IPS-18c (cell line): ENCODE results near the gene WBP11.

Experiments
- H3K4me3 ChIP-seq: 2 replicates; pipeline ENCODE4 v1.7.0; 2013; ENCODE audit warnings: low read depth, mild to moderate bottlenecking, low read length, moderate library complexity; ENCODE audit not compliant: insufficient read depth
- H3K9me3 ChIP-seq: one replicate; pipeline ENCODE4 v1.6.1; 2013; ENCODE audit warnings: mild to moderate bottlenecking, low read length, moderate library complexity; ENCODE audit not compliant: control insufficient read depth, insufficient read depth

Gene WBP11

DNA sequence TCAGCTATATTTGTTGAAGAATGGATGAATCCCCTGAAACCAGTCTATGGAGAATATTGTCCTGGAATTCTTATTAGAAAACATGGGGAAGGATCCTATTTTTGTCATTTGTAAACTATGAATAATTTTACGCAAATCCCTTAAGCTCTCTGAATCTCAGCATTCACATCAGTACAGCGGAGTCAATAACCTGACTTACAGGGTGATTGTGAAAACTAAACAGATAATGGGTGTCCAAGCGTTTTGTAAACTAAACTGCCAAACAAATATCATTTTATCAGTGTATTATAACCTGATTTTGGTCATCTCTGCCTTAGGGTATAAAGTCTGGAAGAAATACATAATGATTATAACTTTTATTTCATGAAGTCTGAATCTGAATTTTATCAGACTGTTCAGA is 30.1 kb upstream of the WBP11 start:
- Histone ChIP-seq H3K4me3 (no peak overlapping the region), H3K9me3 (no peaks in the 10 kb centered on the region)

DNA sequence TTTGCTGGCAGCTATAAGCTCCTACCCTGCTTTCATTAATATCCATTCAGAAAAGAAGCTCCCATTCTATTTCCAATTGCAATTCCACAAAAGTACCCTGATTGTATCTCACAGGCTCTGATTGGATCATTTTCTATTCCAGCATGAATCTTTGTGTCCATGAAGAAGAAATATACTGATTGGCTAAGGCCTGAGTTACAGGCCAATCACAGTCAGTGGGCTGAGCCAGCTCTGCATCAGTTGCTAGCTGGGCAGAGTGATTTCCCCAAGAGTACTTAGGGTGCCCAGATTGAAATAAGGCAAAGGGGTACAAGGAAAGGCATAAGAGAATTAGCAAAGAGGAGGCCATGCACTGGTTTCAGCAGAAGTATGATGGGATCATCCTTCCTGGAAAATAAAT is 25.6 kb upstream of the WBP11 start:
- H3K4me3 ChIP-seq, result no peak overlapping the region
- H3K9me3 ChIP-seq, result no peaks in the 10 kb centered on the region

DNA sequence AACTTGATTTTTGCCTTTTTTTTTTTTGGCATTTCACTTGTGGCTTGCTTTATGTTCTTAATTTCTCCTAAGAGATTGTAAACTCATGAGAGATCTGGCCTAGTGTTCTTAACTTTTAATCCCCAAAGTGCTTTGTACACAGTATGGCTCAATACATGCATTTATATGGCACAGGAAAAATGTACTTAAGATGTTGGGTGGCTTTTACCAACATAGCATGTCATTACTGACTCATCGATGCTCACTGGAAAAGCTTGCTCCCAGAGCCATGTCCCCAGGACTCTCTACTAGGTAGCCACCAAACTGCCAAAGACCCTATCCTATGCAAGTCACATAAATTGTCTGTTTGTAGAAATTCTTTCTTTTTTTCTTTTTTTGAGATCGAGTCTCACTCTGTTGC is 23.8 kb upstream of the WBP11 start:
- Histone ChIP-seq H3K4me3 (no peak overlapping the region), H3K9me3 (no peaks in the 10 kb centered on the region)

DNA sequence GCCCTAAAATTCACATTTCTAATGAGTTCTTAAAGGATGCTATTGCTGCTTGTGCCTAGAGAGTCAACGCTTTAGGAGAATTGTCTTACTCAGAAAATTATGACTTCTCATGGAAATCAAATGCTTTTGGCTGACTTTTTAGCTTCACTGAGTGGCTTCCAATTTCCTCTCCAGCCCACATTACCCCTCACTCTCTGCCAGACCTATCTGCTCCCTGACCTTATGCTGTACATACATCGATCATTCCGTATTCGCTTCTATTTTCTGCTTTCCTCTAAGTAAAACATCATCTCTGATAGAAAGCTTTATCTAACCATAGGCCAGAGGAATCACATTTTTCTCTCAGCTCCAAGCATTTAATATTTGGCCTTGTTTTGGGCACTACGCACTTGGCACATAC is 23.2 kb upstream of the WBP11 start:
- Histone ChIP-seq H3K9me3 (no peaks in the 10 kb centered on the region), H3K4me3 (no peak overlapping the region)

DNA sequence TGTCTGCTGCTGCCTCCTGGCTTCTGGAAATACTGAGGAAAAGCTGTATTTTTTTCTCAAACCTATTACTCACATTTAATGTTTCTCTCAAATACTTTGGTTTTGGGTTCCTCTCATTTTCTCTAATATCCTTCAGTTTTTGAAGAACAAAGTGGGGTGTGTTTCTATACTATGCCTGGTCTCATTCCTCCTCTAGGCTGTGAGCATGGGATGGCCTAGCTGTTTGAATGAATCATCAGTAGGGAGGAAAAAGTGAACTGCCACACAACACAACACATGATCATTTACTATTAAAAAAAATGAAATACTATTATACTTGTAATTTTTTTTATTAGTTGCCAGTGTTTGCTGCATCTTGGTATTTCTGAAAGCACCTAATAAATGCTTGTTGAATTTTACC is 22.0 kb upstream of the WBP11 start:
- H3K4me3 ChIP-seq, result no peak overlapping the region
- H3K9me3 ChIP-seq, result no peaks in the 10 kb centered on the region

DNA sequence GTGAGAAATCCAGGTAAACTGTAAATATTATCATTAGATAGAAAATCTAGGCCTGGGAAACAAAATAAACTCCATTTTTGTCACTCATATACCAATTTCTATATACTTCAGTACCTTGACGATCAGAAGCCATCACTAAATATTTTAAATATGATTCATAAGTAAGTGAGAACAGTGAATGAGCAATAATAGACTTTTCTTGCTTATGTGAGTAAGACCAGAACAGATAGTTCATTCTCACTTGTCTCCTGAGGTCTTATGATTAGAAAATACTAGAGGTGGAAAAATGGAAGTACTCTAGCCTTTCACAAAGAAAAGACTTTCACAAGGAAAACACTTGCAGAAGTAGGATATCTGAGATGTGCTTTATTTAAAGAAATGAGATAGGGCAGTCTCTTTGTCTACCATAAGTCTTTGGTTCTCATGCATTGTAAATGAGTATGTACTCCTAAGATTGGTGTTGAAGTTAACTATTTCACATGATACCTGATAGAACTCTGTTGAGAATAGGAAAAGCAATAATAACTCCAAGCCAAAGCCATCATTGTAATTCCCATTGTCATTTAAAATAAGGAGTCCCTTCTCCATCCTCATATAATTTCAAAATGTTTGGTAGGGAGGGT is 20.8 kb upstream of the WBP11 start:
- H3K4me3 ChIP-seq, result no peak overlapping the region
- no peaks in the 10 kb centered on the region for H3K9me3 ChIP-seq

DNA sequence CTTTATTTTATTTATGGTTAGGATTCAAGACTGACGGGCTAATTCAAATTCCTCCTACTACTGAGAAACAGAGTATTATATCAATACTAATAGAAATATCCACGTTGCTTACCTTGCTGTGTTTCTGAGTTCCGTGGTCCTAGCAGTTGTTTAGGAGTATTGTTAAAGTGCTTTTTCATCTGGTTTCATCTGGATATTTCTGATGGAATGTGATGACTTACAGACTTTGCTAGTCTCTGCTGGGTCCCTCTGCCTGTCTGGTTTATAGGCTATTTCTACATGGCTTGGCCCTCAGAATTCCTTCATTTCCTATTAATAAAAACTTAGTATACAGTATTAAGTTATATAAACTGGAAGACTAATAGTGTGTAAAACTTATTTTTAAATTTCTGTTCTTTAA is 10.7 kb upstream of the WBP11 start, which contains the start of gene SMCO3:
Gene SMCO3, minus strand, starts transcription at position 169 of the 400 bp plus-strand sequence. CDS start 7,502 bp downstream, outside the sequence.
- no peak within 1 kb of the TSS for H3K4me3 ChIP-seq
- H3K9me3 ChIP-seq, result no peaks in the 10 kb centered on the region

DNA sequence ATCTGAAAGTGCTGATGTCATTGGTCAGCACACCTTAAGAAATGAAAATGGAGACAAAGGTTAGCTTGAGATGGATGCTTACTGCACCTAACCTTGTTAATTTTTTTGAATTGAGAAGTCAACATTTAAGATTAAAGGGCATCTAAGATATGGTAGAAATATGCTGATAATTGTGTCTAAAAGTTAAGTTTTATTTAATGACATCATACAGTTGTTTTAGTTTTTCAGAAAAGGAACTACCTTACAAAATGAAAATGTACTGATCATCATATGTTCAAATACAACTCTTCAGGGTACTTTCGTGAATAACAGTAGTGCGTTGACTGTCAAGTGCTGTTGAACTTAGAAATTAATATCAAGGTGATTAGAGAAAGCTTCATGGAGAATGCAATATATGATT is 8.2 kb upstream of the WBP11 start:
- Histone ChIP-seq H3K4me3 (no peak overlapping the region), H3K9me3 (no peaks in the 10 kb centered on the region)

DNA sequence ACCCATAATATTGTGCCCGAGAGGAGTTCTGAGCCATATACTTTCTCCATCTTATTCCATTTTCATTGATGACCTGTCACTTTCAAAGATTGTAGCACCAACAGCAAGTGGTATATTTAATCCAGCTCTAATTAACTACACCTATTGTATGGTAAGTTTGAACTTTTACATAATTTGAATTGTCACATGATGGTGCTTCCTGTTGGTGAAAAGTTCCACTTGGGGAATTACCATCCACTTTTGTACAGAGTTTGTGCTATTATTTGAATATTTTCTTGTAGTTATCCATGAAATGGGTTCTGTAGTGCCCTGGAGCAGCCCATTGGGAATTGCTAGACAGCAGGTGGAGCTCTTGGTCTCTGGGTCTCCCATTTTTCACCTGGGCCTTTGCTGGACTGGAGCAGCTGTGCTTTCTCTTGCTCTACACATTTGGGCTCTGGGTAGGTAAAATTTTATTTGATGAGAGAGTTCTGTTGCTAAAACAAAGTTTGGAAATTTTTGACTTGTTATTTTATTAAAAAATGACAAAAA is 7.7 kb upstream of the WBP11 start:
- Histone ChIP-seq H3K4me3 (no peak overlapping the region), H3K9me3 (no peaks in the 10 kb centered on the region)

DNA sequence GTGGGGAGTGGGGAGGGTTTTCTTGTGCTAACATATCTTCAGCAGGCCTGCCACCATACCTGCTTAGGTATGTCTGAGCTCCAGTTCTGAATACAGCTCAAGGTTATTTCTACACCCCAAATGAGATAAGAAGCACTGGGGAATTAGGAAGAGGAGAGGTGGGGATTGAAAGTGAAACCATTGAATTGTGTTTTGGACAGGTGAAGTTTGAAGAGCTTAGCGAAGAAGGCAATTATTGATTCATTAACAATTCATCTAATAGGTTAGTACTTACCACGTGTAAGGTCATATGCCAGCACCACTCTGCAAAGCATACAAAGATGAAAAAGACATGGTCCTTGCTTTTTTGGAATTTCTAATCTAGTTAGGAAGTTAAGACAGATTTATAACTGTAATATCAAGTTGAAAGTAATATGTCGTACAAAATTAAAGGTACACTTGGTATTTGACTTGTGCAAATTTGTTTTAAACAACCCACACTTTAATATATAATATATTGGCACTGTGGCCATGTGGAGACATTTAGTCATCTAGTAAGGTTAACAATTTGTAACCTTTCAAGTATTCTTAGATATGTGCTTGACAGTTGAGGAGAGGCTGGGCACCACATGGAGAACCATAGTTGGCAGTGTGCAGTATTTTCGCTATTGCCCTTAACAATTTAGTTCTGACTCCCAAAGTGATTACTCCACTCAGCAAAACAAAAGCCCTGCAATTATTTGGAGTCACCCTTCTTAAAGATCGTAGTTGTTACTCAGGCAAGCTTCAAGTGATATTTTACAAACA is 7.1 kb upstream of the WBP11 start:
- no peak overlapping the region for H3K4me3 ChIP-seq
- no peaks in the 10 kb centered on the region for H3K9me3 ChIP-seq

DNA sequence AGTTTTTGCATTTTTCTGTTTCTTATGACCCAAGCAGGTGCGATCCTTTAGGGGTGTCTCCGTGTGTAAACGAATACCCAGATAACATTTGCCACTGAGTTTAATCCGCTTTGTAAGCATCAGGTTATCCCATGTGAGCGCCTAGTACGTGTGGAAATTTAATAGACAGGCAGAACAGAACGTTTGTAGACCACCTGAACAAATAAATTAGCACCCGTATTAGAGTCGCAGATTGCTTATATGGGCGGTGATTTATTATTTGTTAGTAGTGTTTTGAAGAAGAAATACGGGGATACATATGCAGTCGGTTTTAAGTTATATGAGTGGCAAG is 517 bp upstream of the WBP11 start:
- peak overlapping the region; percentile 52 for H3K4me3 ChIP-seq
- no peaks in the 10 kb centered on the region for H3K9me3 ChIP-seq

DNA sequence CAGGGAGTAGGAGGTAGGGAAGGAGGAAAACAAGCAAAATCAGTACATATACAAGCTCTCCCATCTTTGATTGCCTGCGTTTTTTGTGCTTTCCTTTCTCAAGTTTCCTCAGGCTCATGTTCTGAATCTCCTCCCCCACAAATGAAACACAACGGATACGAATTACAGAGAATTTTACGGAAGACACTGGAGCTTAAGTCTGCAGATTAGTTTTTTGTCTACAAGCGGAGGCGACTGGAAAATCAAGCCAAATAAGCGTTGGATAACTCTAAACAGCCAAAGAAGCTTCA is 612 bp downstream of the WBP11 start:
- Histone ChIP-seq H3K9me3 (no peaks in the 10 kb centered on the region), H3K4me3 (peak overlapping the region; percentile 75)

DNA sequence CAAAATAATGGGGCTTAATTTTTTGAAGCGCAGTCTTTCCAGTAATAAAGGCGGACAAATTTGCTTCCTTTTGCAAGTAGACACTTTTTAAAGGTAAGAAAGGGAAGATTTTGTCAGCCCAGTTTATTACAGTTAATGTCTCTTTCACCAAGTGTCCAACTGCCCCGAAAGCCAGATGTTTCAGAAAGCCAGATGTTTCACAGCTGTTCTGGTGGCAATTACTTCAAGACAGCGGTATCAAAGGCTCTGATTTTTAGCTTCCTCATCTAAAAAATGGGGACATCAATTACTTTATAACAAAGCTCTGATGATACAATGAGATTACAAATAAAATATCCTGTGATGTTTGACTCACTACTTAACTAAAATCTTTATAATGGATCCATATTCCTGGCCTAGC is 1.0 kb downstream of the WBP11 start:
- Histone ChIP-seq H3K9me3 (no peaks in the 10 kb centered on the region), H3K4me3 (peak overlapping the region; percentile 75)

DNA sequence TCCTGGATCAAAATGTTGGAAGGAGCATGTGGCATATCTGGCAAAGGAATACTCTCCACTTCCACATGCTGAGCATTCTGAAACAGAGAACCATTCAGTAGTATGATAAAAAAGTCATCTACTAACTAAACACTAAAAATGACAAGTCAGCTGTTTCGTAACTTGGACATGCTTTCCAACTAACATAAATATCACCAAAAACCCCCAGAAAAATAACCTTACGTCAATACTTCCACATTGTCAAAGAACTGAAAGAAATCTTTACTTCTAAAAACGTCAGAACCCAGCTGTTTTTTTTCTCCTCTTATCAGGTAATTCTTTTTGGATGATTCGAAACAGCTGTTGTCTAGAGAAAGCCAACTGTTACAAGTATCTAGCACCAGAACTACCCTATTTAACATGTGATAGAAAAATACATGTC is 8.2 kb downstream of the WBP11 start:
- no peak overlapping the region for H3K4me3 ChIP-seq
- H3K9me3 ChIP-seq, result no peaks in the 10 kb centered on the region

DNA sequence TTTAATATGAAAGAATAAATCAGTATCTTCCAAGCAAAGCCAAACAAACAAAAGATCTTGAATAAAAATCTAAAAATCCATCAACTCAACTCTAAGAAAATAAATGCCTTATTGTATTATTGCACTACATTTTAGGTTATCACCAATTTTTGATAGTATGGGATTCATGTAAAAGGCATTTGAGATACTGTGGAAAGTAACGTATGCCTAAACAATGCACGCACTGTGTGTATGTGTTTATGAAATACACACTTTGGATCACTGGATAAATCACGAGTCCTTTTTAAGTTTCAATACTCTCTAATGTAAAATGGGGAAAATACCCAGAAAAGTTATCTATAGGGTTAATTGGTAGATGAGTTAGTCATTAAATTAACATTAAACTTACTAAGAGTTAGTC is 17.7 kb downstream of the WBP11 start:
- no peaks in the 10 kb centered on the region for H3K9me3 ChIP-seq
- no peak overlapping the region for H3K4me3 ChIP-seq

DNA sequence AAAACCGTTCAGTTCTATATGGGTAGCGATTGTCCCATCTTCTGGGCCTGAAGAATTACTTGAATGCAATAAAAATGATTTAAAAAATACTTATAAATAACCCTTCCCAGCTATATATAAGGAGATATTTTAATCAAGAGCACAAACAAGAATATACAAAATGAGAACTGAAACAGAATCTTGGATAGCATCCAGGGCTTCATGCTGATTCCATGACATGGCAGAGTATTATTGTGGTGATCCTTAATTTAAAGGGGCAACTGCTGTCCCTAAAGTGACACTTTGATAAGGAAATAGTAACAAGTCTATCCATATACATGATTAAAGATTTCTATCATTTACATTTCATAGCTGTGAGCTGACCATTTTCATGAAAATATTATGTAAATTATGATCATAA is 18.8 kb downstream of the WBP11 start:
- H3K4me3 ChIP-seq, result no peak overlapping the region
- no peaks in the 10 kb centered on the region for H3K9me3 ChIP-seq

DNA sequence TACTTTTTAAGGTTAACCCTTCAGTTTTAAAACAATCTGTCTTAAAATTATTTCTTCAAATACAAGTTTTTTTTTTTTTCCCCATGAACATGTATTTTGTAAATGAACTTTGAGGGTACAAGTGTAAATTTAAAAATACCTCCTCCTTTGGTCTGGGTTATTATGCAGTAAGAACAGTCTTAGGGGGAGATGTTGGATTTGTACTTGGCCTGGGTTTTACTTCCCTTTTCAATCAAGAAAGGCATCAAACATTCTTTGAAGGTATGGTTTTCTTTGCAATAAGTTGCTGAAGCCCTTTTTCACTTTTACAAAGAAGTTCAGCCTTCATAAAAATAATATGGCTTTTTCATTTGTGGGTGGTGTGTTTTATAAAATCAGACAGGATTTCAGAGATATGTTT is 20.5 kb downstream of the WBP11 start:
- Histone ChIP-seq H3K9me3 (no peaks in the 10 kb centered on the region), H3K4me3 (no peak overlapping the region)

DNA sequence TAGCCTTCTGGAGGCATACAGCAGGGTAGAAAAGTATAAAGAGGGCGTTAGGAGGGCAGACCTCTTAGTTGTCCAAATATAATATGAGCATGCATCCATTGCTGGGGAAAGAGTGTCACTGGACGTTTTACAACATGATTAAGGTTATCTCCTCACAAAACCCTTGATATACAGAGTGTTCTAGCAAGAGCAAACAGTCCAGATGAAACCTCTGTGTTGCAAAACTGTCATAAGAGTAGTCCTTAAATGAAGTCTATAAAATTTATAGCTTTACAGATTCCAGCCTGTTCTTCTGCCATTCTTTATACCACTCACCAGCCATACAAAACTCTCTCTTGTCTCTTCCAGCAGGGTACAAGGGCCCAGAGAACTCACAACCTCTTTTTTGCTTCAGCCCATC is 21.7 kb downstream of the WBP11 start:
- Histone ChIP-seq H3K9me3 (no peaks in the 10 kb centered on the region), H3K4me3 (no peak overlapping the region)

DNA sequence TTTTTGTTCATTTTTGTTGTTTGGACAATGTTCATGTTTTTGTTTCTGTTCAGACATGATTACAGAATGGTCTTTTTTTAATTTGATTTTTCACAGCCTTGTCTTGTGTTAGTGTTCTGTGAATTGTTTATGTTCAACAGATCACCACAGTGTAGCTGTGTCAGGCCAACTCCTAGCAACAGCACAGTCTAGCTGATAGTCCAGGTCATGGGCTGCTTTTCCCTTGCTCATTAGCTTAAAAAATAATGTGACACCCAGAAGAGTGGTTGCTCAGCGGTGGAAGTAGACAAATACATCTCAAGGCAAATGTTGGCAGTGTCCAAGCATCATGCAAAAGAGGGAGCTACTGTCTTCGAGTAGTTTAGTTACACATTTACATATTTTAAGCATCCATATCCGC is 22.4 kb downstream of the WBP11 start:
- Histone ChIP-seq H3K4me3 (no peak overlapping the region), H3K9me3 (no peaks in the 10 kb centered on the region)
